HL-60 (cell line): ENCODE measurements around the gene C3.

Experiments used
- CTCF ChIP-seq: IDR thresholded peaks from one replicate; pipeline ENCODE4 v1.5.1; 2011; ENCODE audit warnings: low read length, control low read depth, inconsistent platforms; ENCODE audit not compliant: insufficient read depth
- GABPA ChIP-seq: IDR thresholded peaks from 2 replicates; pipeline ENCODE4 v1.6.1; 2012; ENCODE audit warnings: low read depth
- POLR2AphosphoS5 ChIP-seq: IDR thresholded peaks from 2 replicates; pipeline ENCODE4 v1.6.1; 2012; ENCODE audit warnings: low read depth
- REST ChIP-seq: IDR thresholded peaks from 2 replicates; pipeline ENCODE4 v1.6.1; 2012; ENCODE audit warnings: low read depth; ENCODE audit not compliant: insufficient replicate concordance
- SPI1 ChIP-seq: IDR thresholded peaks from 2 replicates; pipeline ENCODE4 v1.6.1; 2012; ENCODE audit warnings: low read depth, mild to moderate bottlenecking, borderline replicate concordance

DNA sequence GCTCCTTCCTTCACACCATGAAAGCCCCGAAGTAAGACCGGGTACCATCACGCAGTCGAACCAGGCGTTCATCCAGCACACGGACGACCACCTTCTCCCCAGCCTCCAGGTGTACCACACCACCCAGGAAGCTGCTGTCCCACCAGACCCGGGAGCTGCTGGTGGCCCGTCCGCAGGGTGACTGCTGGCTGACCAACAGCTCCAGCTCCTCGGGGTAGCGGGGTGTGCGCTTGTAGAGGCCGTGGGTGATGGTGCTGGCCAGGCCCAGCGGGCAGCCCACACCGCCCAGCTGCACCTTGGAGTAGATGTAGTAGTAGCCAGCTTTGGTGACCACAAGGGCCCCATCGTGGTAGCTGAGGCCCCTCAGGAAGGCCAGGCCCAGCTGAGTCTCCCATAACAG is 55.5 kb downstream of the C3 start:
- no peak for TF ChIP-seq CTCF
- no peak for TF ChIP-seq REST
- TF ChIP-seq GABPA: no peak
- no peak for TF ChIP-seq POLR2AphosphoS5
- TF ChIP-seq SPI1: no peak
